Measurements from ENCODE around the gene RIMS1.

Gene RIMS1

GRCh38 chr6:72212686-72213085 is 326.3 kb downstream of the RIMS1 start:
- TF ChIP-seq POLR2A (IDR thresholded peaks at IDR 0.05; ENCODE audit: low read depth, low read length) = no peak
- no peak for FAIRE-seq
- no peak for DNase-seq (ENCODE audit: insufficient read length, low spot score)

- TF ChIP-seq POLR2A (IDR thresholded peaks at IDR 0.05; ENCODE audit: low read depth, low read length) = no peak
- no peak for FAIRE-seq
- DNase-seq (ENCODE audit: insufficient read length, low spot score) = no peak
Observed at GRCh38 chr6:72213654-72214053, 327.3 kb downstream of the RIMS1 start.

GRCh38 chr6:72216222-72217068 is 330.1 kb downstream of the RIMS1 start:
- no peak for TF ChIP-seq POLR2A (IDR thresholded peaks at IDR 0.05; ENCODE audit: low read depth, low read length)
- FAIRE-seq = no peak
- no peak for DNase-seq (ENCODE audit: insufficient read length, low spot score)

- FAIRE-seq = no peak
- TF ChIP-seq POLR2A (IDR thresholded peaks at IDR 0.05; ENCODE audit: low read depth, low read length) = no peak
Observed at GRCh38 chr6:72217626-72218025, 331.3 kb downstream of the RIMS1 start.

GRCh38 chr6:72218125-72218524 is 331.8 kb downstream of the RIMS1 start:
- FAIRE-seq (peak; percentile 65), DNase-seq (ENCODE audit: insufficient read length, low spot score) (peak; percentile 9)
- TF ChIP-seq POLR2A (IDR thresholded peaks at IDR 0.05; ENCODE audit: low read depth, low read length) = no peak

More at GRCh38 chr6:72217626-72218025, 331.3 kb downstream of the RIMS1 start:
- DNase-seq (ENCODE audit: insufficient read length, low spot score) = no peak

- no peak for FAIRE-seq
- no peak for DNase-seq (ENCODE audit: insufficient read length, low spot score)
Observed at GRCh38 chr6:72219536-72219935, 333.2 kb downstream of the RIMS1 start.

GRCh38 chr6:72238021-72238420 is 351.7 kb downstream of the RIMS1 start:
- TF ChIP-seq POLR2A (IDR thresholded peaks at IDR 0.05; ENCODE audit: low read depth, low read length) = no peak

More at GRCh38 chr6:72219536-72219935, 333.2 kb downstream of the RIMS1 start:
- no peak for TF ChIP-seq POLR2A (IDR thresholded peaks at IDR 0.05; ENCODE audit: low read depth, low read length)

GRCh38 chr6:72238900-72239299 is 352.6 kb downstream of the RIMS1 start:
- TF ChIP-seq POLR2A (IDR thresholded peaks at IDR 0.05; ENCODE audit: low read depth, low read length) = no peak
- DNase-seq (ENCODE audit: insufficient read length, low spot score) (no peak), FAIRE-seq (no peak)

More at GRCh38 chr6:72238021-72238420, 351.7 kb downstream of the RIMS1 start:
- FAIRE-seq = no peak
- no peak for DNase-seq (ENCODE audit: insufficient read length, low spot score)

GRCh38 chr6:72245565-72245964 is 359.2 kb downstream of the RIMS1 start:
- DNase-seq (ENCODE audit: insufficient read length, low spot score) = no peak
- no peak for FAIRE-seq
- TF ChIP-seq POLR2A (IDR thresholded peaks at IDR 0.05; ENCODE audit: low read depth, low read length) = no peak

- no peak for DNase-seq (ENCODE audit: insufficient read length, low spot score)
- no peak for FAIRE-seq
- no peak for TF ChIP-seq POLR2A (IDR thresholded peaks at IDR 0.05; ENCODE audit: low read depth, low read length)
Observed at GRCh38 chr6:72246926-72247325, 360.6 kb downstream of the RIMS1 start.

- TF ChIP-seq POLR2A (IDR thresholded peaks at IDR 0.05; ENCODE audit: low read depth, low read length) = no peak
- no peak for DNase-seq (ENCODE audit: insufficient read length, low spot score)
- FAIRE-seq = no peak
Observed at GRCh38 chr6:72248621-72249020, 362.3 kb downstream of the RIMS1 start.

GRCh38 chr6:72250664-72251063 is 364.3 kb downstream of the RIMS1 start:
- TF ChIP-seq POLR2A (IDR thresholded peaks at IDR 0.05; ENCODE audit: low read depth, low read length) = no peak
- no peak for DNase-seq (ENCODE audit: insufficient read length, low spot score)
- no peak for FAIRE-seq

- no peak for TF ChIP-seq POLR2A (IDR thresholded peaks at IDR 0.05; ENCODE audit: low read depth, low read length)
- FAIRE-seq (peak; percentile 82), DNase-seq (ENCODE audit: insufficient read length, low spot score) (no peak)
Observed at GRCh38 chr6:72260489-72260888, 374.1 kb downstream of the RIMS1 start.

- DNase-seq (ENCODE audit: insufficient read length, low spot score) (no peak), FAIRE-seq (no peak)
- no peak for TF ChIP-seq POLR2A (IDR thresholded peaks at IDR 0.05; ENCODE audit: low read depth, low read length)
Observed at GRCh38 chr6:72261554-72261953, 375.2 kb downstream of the RIMS1 start.

- FAIRE-seq (no peak), DNase-seq (ENCODE audit: insufficient read length, low spot score) (no peak)
- no peak for TF ChIP-seq POLR2A (IDR thresholded peaks at IDR 0.05; ENCODE audit: low read depth, low read length)
Observed at GRCh38 chr6:72262254-72262653, 375.9 kb downstream of the RIMS1 start.
